Esophagus squamous epithelium (tissue), 5 donors: Measurements from ENCODE around the gene RNF126. TPM values are rescaled to one million over a fixed set of nuclear protein-coding genes. Genes with fewer than 3 reads are reported as not detected.

Experiments used
- DNase-seq: peaks from one replicate; lab custom pipeline; 2025; lab: John Stamatoyannopoulos, UW
- H3K27ac ChIP-seq, 4 donors: fragments of 200-600 bp; sonication (generic); one replicate each; pipeline ENCODE4 v1.5.1; 2016 to 2019; ENCODE audit warnings: mild to moderate bottlenecking in 1 of 4
- H3K27me3 ChIP-seq, 4 donors: fragments of 200-600 bp; sonication (generic); 1 replicate in 3 of 4; 2 replicates in 1 of 4; pipeline versions ENCODE4 v1.5.1 to v1.6.0; 2017 to 2021; ENCODE audit warnings: antibody characterized with exemption in 1 of 4
- H3K36me3 ChIP-seq, 3 donors: fragments of 200-600 bp; sonication (generic); one replicate each; pipeline ENCODE4 v1.5.1; 2016 to 2019
- H3K4me1 ChIP-seq, 3 donors: fragments of 200-600 bp; sonication (generic); one replicate each; pipeline ENCODE4 v1.5.1; 2017 to 2019
- H3K4me3 ChIP-seq, 4 donors: fragments of 200-600 bp; sonication (generic); 1 replicate in 3 of 4; 2 replicates in 1 of 4; pipeline ENCODE4 v1.5.1; 2016 to 2019; ENCODE audit warnings: mild to moderate bottlenecking in 2 of 4, moderate library complexity in 1 of 4
- H3K9me3 ChIP-seq, 3 donors: fragments of 200-600 bp; sonication (generic); one replicate each; pipeline ENCODE4 v1.5.1; 2016 to 2019
- POLR2A ChIP-seq, 4 donors: fragments of 450-650 bp; IDR thresholded peaks; one replicate each; pipeline ENCODE4 v1.6.1; 2017; ENCODE audit warnings: antibody characterized with exemption in 4 of 4, mild to moderate bottlenecking in 4 of 4, moderate library complexity in 3 of 4
- WGBS, 2 donors: methylation state at CpG; one replicate each; pipeline ENCODE4 v1.1.5; 2018; 5-methylcytosine and 5-hydroxymethylcytosine counted together
- intact Hi-C: fragments of 100-400 bp; cut with DNase I; formaldehyde crosslinking; loops from one replicate; pipeline ENCODE4 v1.15.0; 2022
- total RNA-seq, 4 donors: library from RNA; depleted of rRNA; stranded (reverse); fragments of >200 nt; gene quantifications; one replicate each; pipeline ENCODE4 v1.1.0, GENCODE V29; 2016
- TF ChIP-seq, protein P1 (sequence below), 6 experiments: fragments of 450-650 bp in 4 of 6; fragments of 200-600 bp in 2 of 6; sonication (generic) in 2 of 6; IDR thresholded peaks; one replicate each; pipeline ENCODE4 v1.5.1; 2016 to 2019; ENCODE audit warnings: antibody characterized with exemption in 6 of 6, mild to moderate bottlenecking in 4 of 6, moderate library complexity in 4 of 6
- donor health status: DM: yes; HTN: yes; CAD: no.

The RNF126 gene
- total RNA-seq, 4 donors from 2014 or later, result 82.1 to 118 (median 98.4) TPM

DNA sequence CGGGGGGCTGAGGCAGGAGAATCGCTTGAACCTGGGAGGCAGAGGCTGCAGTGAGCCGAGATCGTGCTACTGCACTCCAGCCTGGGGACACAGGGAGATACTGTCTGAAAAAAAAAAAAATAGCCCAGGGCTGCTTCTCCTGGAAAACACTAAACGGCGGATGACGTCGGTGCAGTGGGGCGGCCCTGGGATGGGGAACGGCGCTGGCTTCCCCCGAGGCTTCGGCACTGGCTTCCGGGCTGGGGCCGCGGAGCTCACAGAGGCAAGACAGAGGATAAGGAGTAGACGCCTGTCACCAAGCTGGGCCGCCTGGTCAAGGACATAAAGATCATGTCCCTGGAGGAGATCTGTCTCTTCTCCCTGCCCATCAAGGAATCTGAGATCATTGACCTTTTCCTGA lies 27.2 kb upstream of the RNF126 start:
- no peak for TF ChIP-seq POLR2A (IDR thresholded peaks at IDR 0.05)
- TF ChIP-seq, protein P1, sequence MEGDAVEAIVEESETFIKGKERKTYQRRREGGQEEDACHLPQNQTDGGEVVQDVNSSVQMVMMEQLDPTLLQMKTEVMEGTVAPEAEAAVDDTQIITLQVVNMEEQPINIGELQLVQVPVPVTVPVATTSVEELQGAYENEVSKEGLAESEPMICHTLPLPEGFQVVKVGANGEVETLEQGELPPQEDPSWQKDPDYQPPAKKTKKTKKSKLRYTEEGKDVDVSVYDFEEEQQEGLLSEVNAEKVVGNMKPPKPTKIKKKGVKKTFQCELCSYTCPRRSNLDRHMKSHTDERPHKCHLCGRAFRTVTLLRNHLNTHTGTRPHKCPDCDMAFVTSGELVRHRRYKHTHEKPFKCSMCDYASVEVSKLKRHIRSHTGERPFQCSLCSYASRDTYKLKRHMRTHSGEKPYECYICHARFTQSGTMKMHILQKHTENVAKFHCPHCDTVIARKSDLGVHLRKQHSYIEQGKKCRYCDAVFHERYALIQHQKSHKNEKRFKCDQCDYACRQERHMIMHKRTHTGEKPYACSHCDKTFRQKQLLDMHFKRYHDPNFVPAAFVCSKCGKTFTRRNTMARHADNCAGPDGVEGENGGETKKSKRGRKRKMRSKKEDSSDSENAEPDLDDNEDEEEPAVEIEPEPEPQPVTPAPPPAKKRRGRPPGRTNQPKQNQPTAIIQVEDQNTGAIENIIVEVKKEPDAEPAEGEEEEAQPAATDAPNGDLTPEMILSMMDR (IDR thresholded peaks at IDR 0.05), result no peak
- Histone ChIP-seq H3K36me3 (no peaks in the 10 kb centered on the region), H3K4me3 (no peak overlapping the region), H3K27ac (no peak overlapping the region), H3K9me3 (no peaks in the 10 kb centered on the region), H3K27me3 (peaks cover 0 to 9% (median 0%) of the 10 kb centered on the region in 4 donors), H3K4me1 (no peaks in the 10 kb centered on the region)
- DNase-seq, result no peak
- intact Hi-C loops, result no loop called here
- WGBS, 2 donors, result 75 to 84% methylated on average over 17 to 18 of the region's 18 CpGs

DNA sequence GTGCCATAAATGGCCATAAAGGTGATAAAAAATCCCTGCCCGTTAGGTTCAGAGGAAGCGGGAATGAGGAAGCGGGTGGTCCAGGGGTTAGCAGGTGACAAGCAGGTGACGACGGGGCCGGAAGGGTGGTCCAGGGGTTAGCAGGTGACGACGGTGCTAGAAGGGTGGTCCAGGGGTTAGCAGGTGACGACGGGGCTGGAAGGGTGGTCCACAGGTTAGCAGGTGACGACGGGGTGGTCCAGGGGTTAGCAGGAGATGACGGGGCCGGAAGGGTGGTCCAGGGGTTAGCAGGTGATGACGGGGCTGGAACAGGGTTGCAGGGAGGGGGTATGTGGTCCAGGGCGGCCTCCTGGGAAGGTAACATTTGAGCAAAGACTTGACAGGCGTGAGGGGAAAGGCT lies 26.0 kb upstream of the RNF126 start:
- TF ChIP-seq, protein P1 (IDR thresholded peaks at IDR 0.05), result no peak
- no peak for TF ChIP-seq POLR2A (IDR thresholded peaks at IDR 0.05)
- Histone ChIP-seq H3K36me3 (no peaks in the 10 kb centered on the region), H3K9me3 (no peaks in the 10 kb centered on the region), H3K27me3 (no peaks in the 10 kb centered on the region), H3K4me3 (no peak overlapping the region), H3K4me1 (no peaks in the 10 kb centered on the region), H3K27ac (no peak overlapping the region)
- intact Hi-C loops, result no loop called here
- DNase-seq, result no peak
- WGBS, 2 donors, result 85 to 90% methylated on average over 17 of the region's 17 CpGs

DNA sequence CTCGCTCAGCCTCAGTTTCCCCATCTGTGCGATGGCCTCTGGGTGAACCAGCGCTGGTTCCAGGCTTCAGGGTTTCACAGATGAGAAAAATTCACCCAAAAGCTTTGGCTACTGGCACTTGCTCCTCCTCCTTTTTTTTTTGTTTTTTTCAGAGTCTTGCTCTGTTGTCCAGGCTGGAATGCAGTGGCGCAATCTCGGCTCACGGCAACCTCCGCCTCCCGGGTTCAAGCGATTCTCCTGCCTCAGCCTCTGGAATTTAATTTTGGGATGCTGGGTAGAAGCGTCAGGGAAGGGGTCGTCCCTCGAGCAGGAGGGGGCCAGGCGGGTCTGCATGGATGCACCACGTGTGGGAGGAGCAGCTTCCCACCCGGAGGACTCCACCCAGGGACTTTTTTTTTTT lies 25.2 kb upstream of the RNF126 start:
- WGBS, 2 donors, result 66 to 82% methylated on average over 9 to 14 of the region's 15 CpGs
- intact Hi-C loops, result no loop called here
- H3K9me3 ChIP-seq, result no peaks in the 10 kb centered on the region
- no peak overlapping the region for H3K27ac ChIP-seq
- H3K27me3 ChIP-seq, result no peaks in the 10 kb centered on the region
- H3K4me3 ChIP-seq, result no peak overlapping the region
- no peaks in the 10 kb centered on the region for H3K4me1 ChIP-seq
- no peak for DNase-seq
- TF ChIP-seq, protein P1 (IDR thresholded peaks at IDR 0.05), result no peak
- TF ChIP-seq POLR2A (IDR thresholded peaks at IDR 0.05), result no peak
- no peaks in the 10 kb centered on the region for H3K36me3 ChIP-seq

DNA sequence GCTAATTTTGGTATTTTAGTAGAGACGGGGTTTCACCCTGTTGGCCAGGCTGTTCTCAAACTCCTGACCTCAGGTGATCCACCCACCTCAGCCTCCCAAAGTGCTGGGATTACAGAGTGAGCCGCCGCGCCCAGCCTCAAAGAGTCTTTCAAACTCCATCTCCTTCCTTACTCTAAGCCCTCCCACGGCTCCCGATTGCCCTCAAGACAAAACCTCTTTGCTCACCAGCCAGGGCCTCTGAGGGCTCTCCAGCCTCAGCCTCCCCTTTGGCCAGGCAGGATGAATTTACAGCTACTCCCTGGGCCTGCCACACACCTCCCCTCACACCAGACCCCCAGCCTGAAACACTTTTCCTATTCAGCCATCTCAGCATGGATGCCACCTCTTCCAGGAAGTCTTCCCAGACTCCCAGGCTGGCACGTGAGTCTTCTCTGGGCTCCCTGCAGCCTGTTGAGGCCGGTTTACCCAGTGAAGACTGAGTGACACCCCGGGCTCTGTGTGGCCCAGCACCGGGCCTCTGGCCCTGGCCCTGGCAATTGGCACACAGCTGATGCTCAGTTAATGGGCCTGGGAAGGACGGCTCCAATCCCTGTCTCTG lies 24.7 kb upstream of the RNF126 start:
- Histone ChIP-seq H3K4me3 (no peak overlapping the region), H3K27ac (no peak overlapping the region), H3K9me3 (no peaks in the 10 kb centered on the region), H3K27me3 (no peaks in the 10 kb centered on the region), H3K36me3 (no peaks in the 10 kb centered on the region), H3K4me1 (no peaks in the 10 kb centered on the region)
- TF ChIP-seq, protein P1 (IDR thresholded peaks at IDR 0.05), result no peak
- no peak for TF ChIP-seq POLR2A (IDR thresholded peaks at IDR 0.05)
- DNase-seq, result no peak
- WGBS, 2 donors, result 77 to 90% methylated on average over 7 to 10 of the region's 11 CpGs
- intact Hi-C loops, result no loop called here

DNA sequence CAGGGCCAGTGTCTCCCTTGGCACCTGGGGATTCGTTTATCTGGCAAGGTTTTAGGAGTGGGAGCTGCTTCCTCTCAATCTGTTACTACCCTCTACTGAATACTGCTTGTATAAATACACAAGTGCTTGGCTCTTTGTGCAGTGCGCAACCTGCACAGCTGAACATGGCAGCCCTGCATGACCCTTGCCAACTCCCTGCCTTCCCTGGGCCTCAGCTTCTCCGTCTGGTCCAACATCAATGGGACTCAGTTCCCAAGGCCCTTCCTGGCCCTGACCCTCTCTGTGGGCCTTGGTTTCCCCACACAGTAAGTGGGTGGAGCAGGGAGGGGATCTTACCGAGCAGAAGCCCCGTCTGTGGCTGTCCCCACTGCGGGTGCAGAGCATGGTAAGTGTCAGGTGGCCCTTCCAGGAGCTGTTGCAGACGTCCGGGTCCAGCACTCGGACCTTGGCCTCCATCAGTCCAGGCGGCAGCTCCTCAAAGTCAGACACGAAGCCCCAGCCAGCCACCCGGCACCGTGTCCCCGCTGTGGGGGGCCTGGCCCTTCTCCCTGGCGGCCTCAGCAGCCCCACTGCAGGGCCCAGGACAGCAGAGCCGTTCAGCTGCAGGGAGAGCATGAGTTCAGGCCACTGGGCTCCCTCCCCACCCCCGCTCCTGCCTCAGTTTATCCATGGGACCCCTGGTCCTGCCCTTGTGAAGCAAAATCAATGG lies 23.7 kb upstream of the RNF126 start:
- Histone ChIP-seq H3K9me3 (no peaks in the 10 kb centered on the region), H3K36me3 (no peaks in the 10 kb centered on the region), H3K4me3 (no peak overlapping the region), H3K4me1 (no peaks in the 10 kb centered on the region), H3K27me3 (no peaks in the 10 kb centered on the region), H3K27ac (no peak overlapping the region)
- no peak for DNase-seq
- intact Hi-C loops, result no loop called here
- no peak for TF ChIP-seq POLR2A (IDR thresholded peaks at IDR 0.05)
- TF ChIP-seq, protein P1 (IDR thresholded peaks at IDR 0.05), result no peak
- 69 to 71% methylated on average over 5 to 8 of the region's 17 CpGs for WGBS, 2 donors
